Measurements from ENCODE around the gene SRRM5.
A peak's percentile ranks its signal among the peaks of the same experiment; 100 is the strongest.
"Not testable (repeated sequence)": the region's sequence is repeated elsewhere in the genome, so short reads cannot be mapped to it uniquely, and the experiment has no call there.

The SRRM5 gene

GRCh38 chr19:43596842-43597461 lies 14.9 kb upstream of the SRRM5 start:
- no peak for TF ChIP-seq CTCF (IDR thresholded peaks at IDR 0.05; ENCODE audit: low read length, missing control alignments)
- no peak for DNase-seq (ENCODE audit: low read depth)
- peak overlapping the region; percentile 94 for H3K4me3 ChIP-seq (replicated peaks; ENCODE audit: low read depth, low read length)

GRCh38 chr19:43597876-43598275 lies 14.0 kb upstream of the SRRM5 start:
- DNase-seq (ENCODE audit: low read depth) = no peak
- TF ChIP-seq CTCF (IDR thresholded peaks at IDR 0.05; ENCODE audit: low read length, missing control alignments) = no peak
- H3K4me3 ChIP-seq (replicated peaks; ENCODE audit: low read depth, low read length) = peak overlapping the region; percentile 94

- no peak overlapping the region for H3K4me3 ChIP-seq (replicated peaks; ENCODE audit: low read depth, low read length)
- no peak for TF ChIP-seq CTCF (IDR thresholded peaks at IDR 0.05; ENCODE audit: low read length, missing control alignments)
- no peak for DNase-seq (ENCODE audit: low read depth)
Measured at GRCh38 chr19:43598445-43599240, 13.2 kb upstream of the SRRM5 start.

- no peak for TF ChIP-seq CTCF (IDR thresholded peaks at IDR 0.05; ENCODE audit: low read length, missing control alignments)
- H3K4me3 ChIP-seq (replicated peaks; ENCODE audit: low read depth, low read length) = no peak overlapping the region
- no peak for DNase-seq (ENCODE audit: low read depth)
Measured at GRCh38 chr19:43599635-43600295, 12.1 kb upstream of the SRRM5 start.

GRCh38 chr19:43600326-43600725 lies 11.6 kb upstream of the SRRM5 start:
- DNase-seq (ENCODE audit: low read depth); H3K4me3 ChIP-seq (replicated peaks; ENCODE audit: low read depth, low read length): not testable (repeated sequence)

GRCh38 chr19:43605875-43606568 lies 5.9 kb upstream of the SRRM5 start:
- no peak overlapping the region for H3K4me3 ChIP-seq (replicated peaks; ENCODE audit: low read depth, low read length)
- no peak for DNase-seq (ENCODE audit: low read depth)
- no peak for TF ChIP-seq CTCF (IDR thresholded peaks at IDR 0.05; ENCODE audit: low read length, missing control alignments)

All from fibroblast of pulmonary artery (primary cell).